Adrenal gland (tissue), 12 donors: ENCODE data around the gene PLCB1. TPM values are rescaled to one million over a fixed set of nuclear protein-coding genes. Genes with fewer than 3 reads are reported as not detected.
A peak's percentile ranks its signal among the peaks of the same experiment; 100 is the strongest.

Source experiments
- DNase-seq, 7 donors: peaks; one replicate each; pipeline ENCODE4 v3.0.0-alpha.2; 2019 to 2020
- H3K27ac ChIP-seq, 5 donors: fragments of 200-600 bp; sonication (generic) in 4 of 5; 1 replicate in 3 of 5; 2 replicates in 2 of 5; pipeline versions ENCODE4 v1.5.1 to v1.8.0; 2016 to 2020; ENCODE audit warnings: mild to moderate bottlenecking in 1 of 5
- H3K27me3 ChIP-seq: fragments of 200-600 bp; 2 replicates; pipeline ENCODE4 v1.8.0; 2021
- H3K36me3 ChIP-seq, 2 donors: fragments of 200-600 bp; replicated peaks in 1 of 2; 1 replicate in 1 of 2; 2 replicates in 1 of 2; pipeline versions ENCODE4 v1.5.1 to v1.8.0; 2018 to 2022
- H3K4me1 ChIP-seq, 2 donors: fragments of 200-600 bp; replicated peaks in 1 of 2; 1 replicate in 1 of 2; 2 replicates in 1 of 2; pipeline versions ENCODE4 v1.5.1 to v1.8.0; 2018 to 2021
- H3K4me3 ChIP-seq, 4 donors: fragments of 200-600 bp; sonication (generic) in 3 of 4; one replicate each; pipeline ENCODE4 v1.5.1; 2016 to 2018
- H3K9me3 ChIP-seq, 3 donors: fragments of 200-600 bp; sonication (generic) in 1 of 3; replicated peaks in 1 of 3; 1 replicate in 2 of 3; 2 replicates in 1 of 3; pipeline versions ENCODE4 v1.5.1 to v1.8.0; 2016 to 2021
- POLR2A ChIP-seq, 2 donors: fragments of 450-650 bp; IDR thresholded peaks; one replicate each; pipeline ENCODE4 v1.6.1; 2017; ENCODE audit warnings: antibody characterized with exemption in 2 of 2, mild to moderate bottlenecking in 2 of 2, moderate library complexity in 1 of 2
- WGBS, 4 donors: extraction: QIAGEN DNeasy Blood & Tissue Kit in 2 of 4; methylation state at CpG; one replicate each; pipeline versions ENCODE4 v1.1.5 to v1.1.7; 2013 to 2017; 5-methylcytosine and 5-hydroxymethylcytosine counted together
- intact Hi-C, 2 donors: fragments of 100-400 bp; cut with DNase I; formaldehyde crosslinking; loops; one replicate each; pipeline versions ENCODE4 v1.14.1 to v1.15.0; 2022 to 2023
- polyA plus RNA-seq, 3 donors: library from polyadenylated mRNA; stranded (reverse); fragments of 200-250 nt in 2 of 3; fragments of 350-450 nt in 1 of 3; fragmentation: Illumina TruSeq in 1 of 3; extraction: RNeasy Lipid Tissue Mini Kit (QIAGEN cat#74804) in 1 of 3; gene quantifications; one replicate each; pipeline ENCODE4 v1.2.3, GENCODE V29; 2013 to 2014
- total RNA-seq, 9 donors: library from RNA; depleted of rRNA in 4 of 9; stranded (reverse); fragments of >200 nt in 4 of 9; fragments of 120-200 nt in 1 of 9; fragmentation: NEBNext Ultra II Directional in 1 of 9; extraction: Animal tissue kit (Norgen Biotek cat#: 25700) in 1 of 9; gene quantifications; one replicate each; pipeline versions ENCODE4 v1.1.0 to v1.2.4, GENCODE V29; 2013 to 2023
- TF ChIP-seq, protein P1 (sequence below), 6 experiments: fragments of 450-650 bp in 4 of 6; fragments of 200-600 bp in 2 of 6; sonication (generic) in 1 of 6; IDR thresholded peaks; 1 replicate in 5 of 6; 2 replicates in 1 of 6; pipeline versions ENCODE4 v1.5.1 to v1.8.0; 2016 to 2021; ENCODE audit warnings: antibody characterized with exemption in 6 of 6, mild to moderate bottlenecking in 2 of 6, moderate library complexity in 1 of 6
- donor health status: healthy with polysubstance abuse.
- donor health status: Bipolar disorder and iron deficiency.
- donor health status: DM: yes; HTN: yes; CAD: no.
- donor health status: DM: no; HTN: no; CAD: no.
- donor health status: DM: no; HTN: no; CAD: no.
- donor health status: DM: yes; HTN: yes; CAD: no.

PLCB1 gene
- total and polyA plus RNA-seq, 12 donors, result 7.7 to 56.6 (median 27.9) TPM

DNA sequence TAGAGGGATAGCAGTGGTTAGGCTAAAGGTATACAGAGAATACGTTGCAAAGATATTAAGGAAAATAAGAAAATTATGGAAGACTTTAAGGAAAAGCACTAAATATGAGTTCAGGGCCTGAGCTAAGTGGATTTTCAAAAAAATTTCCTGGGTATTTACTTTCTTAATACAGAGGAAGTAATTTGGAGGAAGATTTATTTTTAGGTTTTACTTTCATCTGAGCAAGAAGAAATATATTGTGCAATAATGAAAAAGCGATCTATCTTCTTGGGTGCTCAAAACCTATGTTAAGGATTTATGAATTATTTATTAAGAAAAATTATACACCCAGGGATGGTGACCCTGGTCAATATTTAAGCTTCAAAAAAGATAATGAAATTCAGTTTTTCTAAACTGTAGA lies 224.7 kb downstream of the PLCB1 start:
- Histone ChIP-seq H3K27me3 (no peaks in the 10 kb centered on the region), H3K9me3 (no peaks in the 10 kb centered on the region), H3K4me1 (peaks cover 0 to 14% of the 10 kb centered on the region in 2 donors), H3K36me3 (no peaks in the 10 kb centered on the region), H3K27ac (no peak overlapping the region), H3K4me3 (no peak overlapping the region)
- intact Hi-C loops, result no loop called here
- WGBS, 4 donors, result 73 to 79% (median 76%) methylated on average over 2 of the region's 2 CpGs
- TF ChIP-seq, protein P1, sequence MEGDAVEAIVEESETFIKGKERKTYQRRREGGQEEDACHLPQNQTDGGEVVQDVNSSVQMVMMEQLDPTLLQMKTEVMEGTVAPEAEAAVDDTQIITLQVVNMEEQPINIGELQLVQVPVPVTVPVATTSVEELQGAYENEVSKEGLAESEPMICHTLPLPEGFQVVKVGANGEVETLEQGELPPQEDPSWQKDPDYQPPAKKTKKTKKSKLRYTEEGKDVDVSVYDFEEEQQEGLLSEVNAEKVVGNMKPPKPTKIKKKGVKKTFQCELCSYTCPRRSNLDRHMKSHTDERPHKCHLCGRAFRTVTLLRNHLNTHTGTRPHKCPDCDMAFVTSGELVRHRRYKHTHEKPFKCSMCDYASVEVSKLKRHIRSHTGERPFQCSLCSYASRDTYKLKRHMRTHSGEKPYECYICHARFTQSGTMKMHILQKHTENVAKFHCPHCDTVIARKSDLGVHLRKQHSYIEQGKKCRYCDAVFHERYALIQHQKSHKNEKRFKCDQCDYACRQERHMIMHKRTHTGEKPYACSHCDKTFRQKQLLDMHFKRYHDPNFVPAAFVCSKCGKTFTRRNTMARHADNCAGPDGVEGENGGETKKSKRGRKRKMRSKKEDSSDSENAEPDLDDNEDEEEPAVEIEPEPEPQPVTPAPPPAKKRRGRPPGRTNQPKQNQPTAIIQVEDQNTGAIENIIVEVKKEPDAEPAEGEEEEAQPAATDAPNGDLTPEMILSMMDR (IDR thresholded peaks at IDR 0.05), result no peak
- no peak for DNase-seq

DNA sequence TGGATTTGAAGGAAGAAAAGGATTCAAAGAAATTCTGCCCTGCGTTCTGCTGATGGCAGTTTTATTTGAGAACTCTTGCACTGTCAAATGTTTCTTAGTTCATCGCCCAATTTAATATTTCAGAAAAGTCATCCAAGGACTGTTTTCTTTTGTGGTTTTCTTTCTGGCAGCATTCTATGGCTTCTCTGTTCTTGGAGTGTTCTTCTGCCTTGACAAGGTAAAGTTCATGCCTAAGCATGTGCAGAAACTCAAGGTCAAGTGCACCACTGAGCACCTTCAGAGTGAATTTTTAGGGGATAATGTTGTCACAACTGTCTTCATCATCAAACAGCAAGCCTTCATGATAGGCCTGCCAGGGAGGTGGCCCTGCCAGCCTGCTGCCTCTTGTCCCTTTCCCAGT lies 225.6 kb downstream of the PLCB1 start:
- Histone ChIP-seq H3K4me1 (peaks cover 0 to 23% of the 10 kb centered on the region in 2 donors), H3K9me3 (no peaks in the 10 kb centered on the region), H3K27me3 (no peaks in the 10 kb centered on the region), H3K36me3 (no peaks in the 10 kb centered on the region), H3K27ac (no peak overlapping the region), H3K4me3 (no peak overlapping the region)
- TF ChIP-seq POLR2A (IDR thresholded peaks at IDR 0.05), result no peak
- TF ChIP-seq, protein P1 (IDR thresholded peaks at IDR 0.05), result no peak
- intact Hi-C loops, result no loop called here
- 52 to 80% (median 66%) methylated on average over 2 of the region's 2 CpGs for WGBS, 4 donors
- DNase-seq, result no peak

DNA sequence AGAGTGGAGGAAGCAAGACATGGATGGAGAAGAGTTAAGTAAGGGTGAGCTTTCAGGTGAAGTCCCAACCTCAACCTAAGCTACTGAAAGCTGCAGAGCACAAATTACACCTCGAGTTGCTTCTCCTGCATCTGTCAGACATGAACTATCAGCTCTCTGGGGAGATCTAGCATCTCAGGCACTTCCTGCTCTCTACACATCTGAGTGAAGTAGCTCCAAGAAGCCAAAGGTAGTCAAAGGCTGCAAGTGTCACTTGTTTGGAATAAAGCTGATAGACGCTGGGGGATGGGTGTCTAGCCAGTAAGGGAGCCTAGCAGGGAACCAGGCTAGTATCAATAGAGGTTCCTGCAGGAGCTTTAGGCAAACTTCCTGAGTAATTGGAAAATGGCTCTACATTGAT lies 228.0 kb downstream of the PLCB1 start:
- Histone ChIP-seq H3K4me3 (no peak overlapping the region), H3K4me1 (peaks cover 0 to 25% of the 10 kb centered on the region in 2 donors), H3K27me3 (no peaks in the 10 kb centered on the region), H3K9me3 (no peaks in the 10 kb centered on the region), H3K27ac (no peak overlapping the region), H3K36me3 (no peaks in the 10 kb centered on the region)
- intact Hi-C loops, result no loop called here
- DNase-seq, result no peak
- TF ChIP-seq POLR2A (IDR thresholded peaks at IDR 0.05), result no peak
- TF ChIP-seq, protein P1 (IDR thresholded peaks at IDR 0.05), result no peak
- 60 to 85% (median 77%) methylated on average over 2 of the region's 2 CpGs for WGBS, 4 donors

DNA sequence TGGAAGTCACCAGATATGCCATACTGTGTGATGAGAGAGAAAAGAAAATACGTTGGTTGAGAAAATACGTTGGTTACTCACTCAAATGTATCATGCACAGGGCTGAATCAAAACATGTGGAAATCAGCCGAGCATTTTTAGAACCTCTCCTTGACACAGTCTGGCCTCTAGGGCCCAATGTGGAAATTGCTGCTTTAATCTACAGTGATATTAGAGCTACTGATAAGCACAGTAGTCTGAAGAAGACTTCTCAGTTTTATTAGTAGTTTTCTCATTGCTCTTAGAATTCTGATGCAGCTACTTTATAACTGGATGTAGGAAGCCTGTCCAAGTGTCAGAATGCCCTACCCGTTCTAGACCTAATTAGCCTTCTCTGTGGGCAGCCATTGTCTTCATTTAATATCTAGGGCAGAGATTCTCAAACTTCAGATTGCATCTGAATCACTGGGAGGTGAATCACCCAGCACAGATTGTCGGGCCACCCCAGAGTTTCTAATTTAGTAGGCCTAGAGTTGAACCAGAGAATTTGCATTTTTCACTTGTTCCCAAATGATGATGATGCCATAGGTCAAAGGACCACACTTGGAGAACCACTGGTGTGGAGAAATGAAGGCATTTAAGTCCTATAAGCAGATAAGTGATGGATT lies 229.1 kb downstream of the PLCB1 start:
- Histone ChIP-seq H3K4me3 (no peak overlapping the region), H3K36me3 (no peaks in the 10 kb centered on the region), H3K9me3 (no peaks in the 10 kb centered on the region), H3K27ac (peak overlapping the region in 4 of 5 donors; percentile 10 to 68 (median 38)), H3K4me1 (peaks cover 0 to 25% of the 10 kb centered on the region in 2 donors), H3K27me3 (no peaks in the 10 kb centered on the region)
- peak; percentile 38 to 66 (median 58) for DNase-seq
- 25 to 27% (median 25%) methylated on average over 5 of the region's 5 CpGs for WGBS, 4 donors
- intact Hi-C loops, result no loop called here
- TF ChIP-seq POLR2A (IDR thresholded peaks at IDR 0.05), result no peak
- TF ChIP-seq, protein P1 (IDR thresholded peaks at IDR 0.05), result peak; percentile 16 to 60 (median 50)
